Gastrocnemius medialis (tissue), 4 donors: ENCODE measurements around the gene GPR68. TPM values are rescaled to one million over a fixed set of nuclear protein-coding genes. Genes with fewer than 3 reads are reported as not detected.

Source experiments
- ATAC-seq, 2 donors: fragments of 150-250 bp; one replicate each; pipeline ENCODE4 v1.9.1; 2016
- DNase-seq, 2 donors: peaks; one replicate each; pipeline ENCODE4 v3.0.0-alpha.2; 2019
- H3K27ac ChIP-seq, 4 donors: fragments of 200-600 bp; sonication (generic); 1 replicate in 1 of 4; 2 replicates in 3 of 4; pipeline ENCODE4 v1.5.1; 2016 to 2018; ENCODE audit warnings: mild to moderate bottlenecking in 2 of 4, moderate library complexity in 1 of 4
- H3K27me3 ChIP-seq, 3 donors: fragments of 200-600 bp; sonication (generic) in 2 of 3; 1 replicate in 1 of 3; 2 replicates in 2 of 3; pipeline versions ENCODE4 v1.5.1 to v1.6.0; 2016 to 2019; ENCODE audit warnings: mild to moderate bottlenecking in 1 of 3, moderate library complexity in 1 of 3
- H3K36me3 ChIP-seq, 2 donors: fragments of 200-600 bp; sonication (generic) in 1 of 2; one replicate each; pipeline ENCODE4 v1.5.1; 2017 to 2018
- H3K4me1 ChIP-seq, 2 donors: fragments of 200-600 bp; sonication (generic) in 1 of 2; one replicate each; pipeline ENCODE4 v1.5.1; 2016 to 2017; ENCODE audit warnings: mild to moderate bottlenecking in 2 of 2
- H3K4me3 ChIP-seq, 4 donors: fragments of 200-600 bp; sonication (generic) in 3 of 4; 1 replicate in 1 of 4; 2 replicates in 3 of 4; pipeline ENCODE4 v1.5.1; 2016 to 2019; ENCODE audit warnings: mild to moderate bottlenecking in 2 of 4
- H3K9me3 ChIP-seq, 3 donors: fragments of 200-600 bp; sonication (generic) in 2 of 3; 1 replicate in 1 of 3; 2 replicates in 2 of 3; pipeline ENCODE4 v1.5.1; 2016 to 2019
- POLR2A ChIP-seq, 2 donors: fragments of 450-650 bp; IDR thresholded peaks; one replicate each; pipeline ENCODE4 v1.6.1; 2017; ENCODE audit warnings: antibody characterized with exemption in 2 of 2, mild to moderate bottlenecking in 2 of 2, moderate library complexity in 2 of 2
- in situ Hi-C, 4 donors: fragments of 200-750 bp; cut with MboI; loops; one replicate each; pipeline versions ENCODE4 v1.15.0 to v1.8.0; 2017; ENCODE audit warnings: low sequenced_read_pairs in 4 of 4
- intact Hi-C: fragments of 100-400 bp; cut with DNase I; formaldehyde crosslinking; loops from one replicate; pipeline ENCODE4 v1.15.1; 2023; ENCODE audit warnings: low total_unique reads
- total RNA-seq, 4 donors: library from RNA; depleted of rRNA; stranded (reverse); fragments of >200 nt; gene quantifications; one replicate each; pipeline versions ENCODE4 v1.1.0 to v1.2.3, GENCODE V29; 2016
- TF ChIP-seq, protein P1 (sequence below), 5 experiments: fragments of 450-650 bp in 3 of 5; fragments of 200-600 bp in 2 of 5; sonication (generic) in 2 of 5; IDR thresholded peaks in 4 of 5; conservative IDR thresholded peaks in 1 of 5; 1 replicate in 4 of 5; 2 replicates in 1 of 5; pipeline ENCODE4 v1.5.1; 2016 to 2019; ENCODE audit warnings: antibody characterized with exemption in 5 of 5, mild to moderate bottlenecking in 3 of 5, moderate library complexity in 3 of 5

The GPR68 gene
- total RNA-seq, 4 donors from 2014 or later: 0.07 TPM; not detected in 3

DNA sequence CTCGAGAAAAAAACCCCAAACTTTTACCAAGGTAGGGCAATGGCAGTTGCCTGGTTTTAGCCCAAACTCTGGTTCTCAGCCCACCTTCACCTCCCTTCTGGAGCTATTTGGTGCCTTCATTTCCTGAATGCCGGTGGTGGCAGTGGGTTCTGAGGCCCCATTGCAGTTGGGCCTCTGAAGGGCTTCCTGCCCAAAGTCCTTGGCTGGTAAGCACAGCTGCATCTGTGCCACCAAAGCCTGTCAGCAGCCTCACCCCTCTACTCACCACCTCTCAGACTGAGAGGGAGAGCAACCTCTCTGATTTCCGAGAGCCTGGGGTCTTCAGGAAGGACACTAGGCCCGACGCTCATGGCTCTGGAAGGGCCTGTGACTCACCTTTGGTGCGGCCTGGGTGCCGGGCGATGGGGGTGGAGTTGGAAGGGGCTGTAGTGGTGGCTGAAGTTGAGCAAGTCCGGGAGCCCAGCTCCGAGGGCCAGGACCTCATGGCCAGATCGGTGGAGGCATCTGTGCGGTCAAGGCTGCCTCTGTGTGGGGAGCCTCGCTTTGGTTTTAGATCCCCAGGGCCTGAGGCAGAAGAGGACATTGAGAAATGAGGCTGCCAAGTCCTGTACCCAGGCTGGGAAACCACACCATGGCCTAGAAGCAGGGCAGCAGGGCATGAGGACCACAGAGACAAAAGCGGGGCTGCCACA lies 38.6 kb upstream of the GPR68 start:
- H3K36me3 ChIP-seq: no peaks in the 10 kb centered on the region
- TF ChIP-seq, protein P1, sequence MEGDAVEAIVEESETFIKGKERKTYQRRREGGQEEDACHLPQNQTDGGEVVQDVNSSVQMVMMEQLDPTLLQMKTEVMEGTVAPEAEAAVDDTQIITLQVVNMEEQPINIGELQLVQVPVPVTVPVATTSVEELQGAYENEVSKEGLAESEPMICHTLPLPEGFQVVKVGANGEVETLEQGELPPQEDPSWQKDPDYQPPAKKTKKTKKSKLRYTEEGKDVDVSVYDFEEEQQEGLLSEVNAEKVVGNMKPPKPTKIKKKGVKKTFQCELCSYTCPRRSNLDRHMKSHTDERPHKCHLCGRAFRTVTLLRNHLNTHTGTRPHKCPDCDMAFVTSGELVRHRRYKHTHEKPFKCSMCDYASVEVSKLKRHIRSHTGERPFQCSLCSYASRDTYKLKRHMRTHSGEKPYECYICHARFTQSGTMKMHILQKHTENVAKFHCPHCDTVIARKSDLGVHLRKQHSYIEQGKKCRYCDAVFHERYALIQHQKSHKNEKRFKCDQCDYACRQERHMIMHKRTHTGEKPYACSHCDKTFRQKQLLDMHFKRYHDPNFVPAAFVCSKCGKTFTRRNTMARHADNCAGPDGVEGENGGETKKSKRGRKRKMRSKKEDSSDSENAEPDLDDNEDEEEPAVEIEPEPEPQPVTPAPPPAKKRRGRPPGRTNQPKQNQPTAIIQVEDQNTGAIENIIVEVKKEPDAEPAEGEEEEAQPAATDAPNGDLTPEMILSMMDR (IDR thresholded peaks at IDR 0.05 in 4 of 5, conservative IDR thresholded peaks at IDR 0.05 in 1 of 5): no peak
- no peak for TF ChIP-seq POLR2A (IDR thresholded peaks at IDR 0.05)
- no peak overlapping the region for H3K27ac ChIP-seq
- in situ Hi-C loops (loop anchor here (5.0 to 25.0 kb wide), 5 partner anchors 96 to 378 kb away; partner anchors contain the start of gene RPS6KA5 (in 1 of the 4)), intact Hi-C loops (no loop called here)
- H3K4me1 ChIP-seq: no peaks in the 10 kb centered on the region
- H3K9me3 ChIP-seq: no peaks in the 10 kb centered on the region
- H3K27me3 ChIP-seq: no peaks in the 10 kb centered on the region
- no peak overlapping the region for H3K4me3 ChIP-seq
- ATAC-seq: no peak
- DNase-seq: no peak

GRCh38 chr14:91281346-91281745 lies 36.8 kb upstream of the GPR68 start:
- no peak for DNase-seq
- H3K4me1 ChIP-seq: no peaks in the 10 kb centered on the region
- intact Hi-C loops (no loop called here), in situ Hi-C loops (loop anchor here (5.0 to 25.0 kb wide), 5 partner anchors 94 to 377 kb away; partner anchors contain the start of gene RPS6KA5 (in 1 of the 4))
- no peak overlapping the region for H3K4me3 ChIP-seq
- H3K27me3 ChIP-seq: no peaks in the 10 kb centered on the region
- no peaks in the 10 kb centered on the region for H3K9me3 ChIP-seq
- TF ChIP-seq, protein P1 (IDR thresholded peaks at IDR 0.05 in 4 of 5, conservative IDR thresholded peaks at IDR 0.05 in 1 of 5): no peak
- no peak for TF ChIP-seq POLR2A (IDR thresholded peaks at IDR 0.05)
- ATAC-seq: no peak
- H3K27ac ChIP-seq: no peak overlapping the region
- H3K36me3 ChIP-seq: no peaks in the 10 kb centered on the region

- Histone ChIP-seq H3K4me1 (no peaks in the 10 kb centered on the region), H3K27ac (no peak overlapping the region), H3K36me3 (no peaks in the 10 kb centered on the region), H3K27me3 (no peaks in the 10 kb centered on the region), H3K4me3 (no peak overlapping the region), H3K9me3 (no peaks in the 10 kb centered on the region)
- in situ Hi-C loops: loop anchor here (5.0 to 25.0 kb wide), 5 partner anchors 93 to 375 kb away; partner anchors contain the start of gene RPS6KA5 (in 1 of the 4)
- ATAC-seq (no peak), DNase-seq (no peak)
- TF ChIP-seq, protein P1 (IDR thresholded peaks at IDR 0.05 in 4 of 5, conservative IDR thresholded peaks at IDR 0.05 in 1 of 5): no peak
- TF ChIP-seq POLR2A (IDR thresholded peaks at IDR 0.05): no peak
- intact Hi-C loops: no loop called here
Observed at GRCh38 chr14:91280129-91280528, 35.6 kb upstream of the GPR68 start.

DNA sequence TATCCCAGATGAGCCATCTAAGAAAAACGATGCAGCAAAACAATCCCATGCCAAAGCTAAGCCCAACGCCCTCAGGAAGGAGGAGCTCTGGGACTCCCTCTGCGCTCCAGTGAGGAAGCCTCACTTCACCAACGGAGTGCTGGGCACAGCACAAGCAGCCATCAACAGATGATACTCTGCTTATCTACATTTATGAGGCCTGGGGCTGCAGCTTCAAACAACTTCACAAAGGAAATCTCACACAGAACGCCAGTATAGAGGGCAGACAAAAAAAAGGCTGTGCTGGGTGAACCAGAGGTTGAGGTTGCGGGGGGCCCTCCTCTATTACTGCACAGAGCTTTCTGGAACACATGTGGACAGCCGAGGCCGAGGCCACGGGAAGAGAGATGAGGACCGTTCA lies 34.9 kb upstream of the GPR68 start:
- Histone ChIP-seq H3K4me1 (no peaks in the 10 kb centered on the region), H3K4me3 (no peak overlapping the region), H3K9me3 (no peaks in the 10 kb centered on the region), H3K27ac (no peak overlapping the region), H3K27me3 (no peaks in the 10 kb centered on the region), H3K36me3 (no peaks in the 10 kb centered on the region)
- intact Hi-C loops: no loop called here
- no peak for DNase-seq
- TF ChIP-seq, protein P1 (IDR thresholded peaks at IDR 0.05 in 4 of 5, conservative IDR thresholded peaks at IDR 0.05 in 1 of 5): no peak
- no peak for TF ChIP-seq POLR2A (IDR thresholded peaks at IDR 0.05)
- in situ Hi-C loops: loop anchor here in 2 of 4 donors (25.0 kb wide), 2 partner anchors 92 to 217 kb away; partner anchors contain the start of gene RPS6KA5 (in 1 of the 2)
- no peak for ATAC-seq
